Femur (tissue), 1 donor: Measurements from ENCODE around the gene CHPF.

Experiments
- DNase-seq: peaks from one replicate; pipeline ENCODE4 v3.0.0-alpha.2; 2017

Gene CHPF

DNA sequence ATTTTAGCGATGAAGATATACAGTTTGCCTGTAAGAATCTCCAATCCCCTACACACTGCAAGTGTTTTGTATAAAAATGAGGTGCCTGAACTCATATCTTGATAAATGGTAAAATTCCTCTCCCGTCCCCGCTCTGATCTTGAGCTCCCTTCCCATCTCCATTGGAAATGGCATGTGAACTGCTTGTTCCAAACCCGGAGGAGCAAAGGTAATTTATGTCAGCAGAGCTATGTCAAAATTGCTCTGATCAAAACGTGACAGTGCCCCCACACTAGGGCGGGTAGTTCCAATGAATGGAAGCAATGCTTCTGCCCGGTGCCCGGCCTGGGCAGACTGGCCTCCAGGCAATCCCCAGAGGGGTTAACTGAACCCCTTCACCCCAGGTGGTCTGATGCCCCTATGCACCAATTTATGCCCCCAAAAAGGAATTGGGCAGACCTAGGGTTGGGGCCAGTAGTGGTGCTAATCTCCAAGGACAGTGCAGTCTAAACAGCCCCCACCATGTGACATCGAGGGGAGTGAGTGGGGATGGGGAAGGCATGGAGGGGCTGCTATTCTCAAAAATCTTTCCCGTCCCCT lies 48.6 kb downstream of the CHPF start:
- no peak for DNase-seq

DNA sequence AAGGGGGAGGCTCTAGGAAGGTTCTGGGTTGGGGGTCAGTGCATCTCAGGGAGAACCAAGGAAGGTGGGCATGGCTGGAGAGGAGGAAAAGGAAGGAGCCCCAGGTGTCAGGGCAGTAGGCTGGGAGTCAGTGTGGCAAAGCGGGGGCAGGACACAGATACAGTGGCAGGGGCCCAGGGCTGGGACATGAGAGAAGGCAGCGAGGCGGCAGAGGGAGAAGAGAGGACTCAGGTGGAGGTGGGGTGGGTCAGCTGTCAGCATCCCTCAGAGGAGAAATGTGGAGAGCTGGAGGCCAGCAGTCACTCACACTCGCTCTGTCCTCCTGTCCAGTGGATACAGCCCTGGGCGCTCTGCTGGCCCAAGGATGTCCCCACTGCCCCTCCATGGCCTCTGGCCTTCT lies 50.5 kb downstream of the CHPF start:
- no peak for DNase-seq

GRCh38 chr2:219492575-219492974 lies 51.0 kb downstream of the CHPF start:
- no peak for DNase-seq

GRCh38 chr2:219491278-219491963 lies 52.2 kb downstream of the CHPF start:
- no peak for DNase-seq

- no peak for DNase-seq
Observed at GRCh38 chr2:219490600-219491130, 52.9 kb downstream of the CHPF start.

- no peak for DNase-seq
Observed at GRCh38 chr2:219490186-219490585, 53.4 kb downstream of the CHPF start.

DNA sequence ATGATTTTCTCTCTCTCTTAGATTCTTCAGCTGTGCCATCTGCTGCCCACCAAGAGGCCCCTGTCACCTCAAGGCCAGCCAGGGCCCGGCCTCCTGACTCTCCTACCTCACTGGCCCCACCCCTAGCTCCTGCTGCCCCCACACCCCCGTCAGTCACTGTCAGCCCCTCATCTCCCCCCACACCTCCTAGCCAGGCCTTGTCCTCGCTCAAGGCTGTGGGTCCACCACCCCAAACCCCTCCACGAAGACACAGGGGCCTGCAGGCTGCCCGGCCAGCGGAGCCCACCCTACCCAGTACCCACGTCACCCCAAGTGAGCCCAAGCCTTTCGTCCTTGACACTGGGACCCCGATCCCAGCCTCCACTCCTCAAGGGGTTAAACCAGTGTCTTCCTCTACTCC lies 54.3 kb downstream of the CHPF start:
- no peak for DNase-seq
